Measurements from ENCODE around the gene CFH.
"Not testable (repeated sequence)": the region's sequence is repeated elsewhere in the genome, so short reads cannot be mapped to it uniquely, and the experiment has no call there.

- TF ChIP-seq CTCF, EP300, POLR2A (IDR thresholded peaks at IDR 0.05): not testable (repeated sequence)
These were observed 113.3 kb downstream of the CFH start for GRCh38 chr1:196765019-196765740.
